ENCODE data around the gene TNFSF10.

TNFSF10 gene

DNA sequence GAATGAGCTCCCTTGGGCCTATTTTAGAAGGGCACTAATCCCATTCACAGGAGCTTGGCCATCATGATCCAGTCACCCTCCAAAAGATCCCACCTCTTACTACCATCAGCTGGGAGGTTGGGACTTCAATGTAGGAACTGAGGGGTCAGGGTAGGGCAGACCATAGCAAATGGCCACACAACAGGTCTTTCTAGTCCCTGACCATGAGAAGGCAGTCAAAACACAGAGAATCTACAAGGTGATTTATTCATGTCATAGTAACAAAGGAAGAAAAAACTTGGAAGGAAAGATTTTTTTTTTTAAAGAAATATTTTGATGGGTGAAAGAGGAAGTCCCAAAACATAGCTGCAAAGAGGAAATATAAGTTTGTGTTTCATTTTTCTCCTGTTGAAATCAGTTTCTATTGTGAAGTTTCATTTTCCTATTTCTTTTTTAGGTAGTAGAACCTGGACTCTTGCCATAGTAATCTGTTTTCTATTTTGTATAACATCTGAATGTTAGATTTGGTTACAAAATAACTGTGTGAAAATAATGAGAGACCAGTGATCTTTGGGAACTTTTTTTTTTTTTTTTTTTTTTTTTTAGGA is 23.5 kb upstream of the TNFSF10 start:
- 0 out of 2 replicates have a peak overlapping the region, but pooled peaks have one; percentile 1 for H3K4me2 ChIP-seq (ENCODE audit: insufficient read depth, low read length)
- no peak overlapping the region for H3K4me3 ChIP-seq (ENCODE audit: low read depth in 1 of 2, low read length in 2 of 2)
- no peak for TF ChIP-seq EZH2 (IDR thresholded peaks at IDR 0.05; ENCODE audit: borderline replicate concordance, low read depth, low read length, severe bottlenecking)
- TF ChIP-seq, protein P1, sequence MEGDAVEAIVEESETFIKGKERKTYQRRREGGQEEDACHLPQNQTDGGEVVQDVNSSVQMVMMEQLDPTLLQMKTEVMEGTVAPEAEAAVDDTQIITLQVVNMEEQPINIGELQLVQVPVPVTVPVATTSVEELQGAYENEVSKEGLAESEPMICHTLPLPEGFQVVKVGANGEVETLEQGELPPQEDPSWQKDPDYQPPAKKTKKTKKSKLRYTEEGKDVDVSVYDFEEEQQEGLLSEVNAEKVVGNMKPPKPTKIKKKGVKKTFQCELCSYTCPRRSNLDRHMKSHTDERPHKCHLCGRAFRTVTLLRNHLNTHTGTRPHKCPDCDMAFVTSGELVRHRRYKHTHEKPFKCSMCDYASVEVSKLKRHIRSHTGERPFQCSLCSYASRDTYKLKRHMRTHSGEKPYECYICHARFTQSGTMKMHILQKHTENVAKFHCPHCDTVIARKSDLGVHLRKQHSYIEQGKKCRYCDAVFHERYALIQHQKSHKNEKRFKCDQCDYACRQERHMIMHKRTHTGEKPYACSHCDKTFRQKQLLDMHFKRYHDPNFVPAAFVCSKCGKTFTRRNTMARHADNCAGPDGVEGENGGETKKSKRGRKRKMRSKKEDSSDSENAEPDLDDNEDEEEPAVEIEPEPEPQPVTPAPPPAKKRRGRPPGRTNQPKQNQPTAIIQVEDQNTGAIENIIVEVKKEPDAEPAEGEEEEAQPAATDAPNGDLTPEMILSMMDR (IDR thresholded peaks at IDR 0.05; ENCODE audit: borderline replicate concordance, extremely low read depth, low read length, poor library complexity, severe bottlenecking) = no peak
- H3K27me3 ChIP-seq (ENCODE audit: insufficient read depth, low read length, poor library complexity) = no peaks in the 10 kb centered on the region
- no peaks in the 10 kb centered on the region for H3K36me3 ChIP-seq (ENCODE audit: insufficient read depth, low read length)
- ATAC-seq (ENCODE audit: insufficient read depth, low read depth) = no peak
- no peak for DNase-seq
- H3K79me2 ChIP-seq (ENCODE audit: insufficient read depth, low read length) = no peaks in the 10 kb centered on the region
- peak overlapping the region; percentile 54 for H2AFZ ChIP-seq (ENCODE audit: low read depth, low read length)
- H4K20me1 ChIP-seq (ENCODE audit: insufficient read depth, low read length) = no peaks in the 10 kb centered on the region
- H3K9me3 ChIP-seq (ENCODE audit: insufficient read depth, low read length, severe bottlenecking) = no peaks in the 10 kb centered on the region
- H3K27ac ChIP-seq (ENCODE audit: low read length) = peak overlapping the region; percentile 70
- H3K9ac ChIP-seq (ENCODE audit: low read depth, low read length) = peak overlapping the region; percentile 11
- peaks cover 51% of the 10 kb centered on the region for H3K4me1 ChIP-seq (ENCODE audit: insufficient read depth, low read length)

GRCh38 chr3:172546105-172546504 is 22.9 kb upstream of the TNFSF10 start:
- Histone ChIP-seq H3K79me2 (ENCODE audit: insufficient read depth, low read length) (no peaks in the 10 kb centered on the region), H3K36me3 (ENCODE audit: insufficient read depth, low read length) (no peaks in the 10 kb centered on the region), H3K4me3 (ENCODE audit: low read depth in 1 of 2, low read length in 2 of 2) (no peak overlapping the region), H3K9me3 (ENCODE audit: insufficient read depth, low read length, severe bottlenecking) (no peaks in the 10 kb centered on the region), H3K4me2 (ENCODE audit: insufficient read depth, low read length) (no peak overlapping the region), H3K4me1 (ENCODE audit: insufficient read depth, low read length) (peaks cover 46% of the 10 kb centered on the region), H3K27ac (ENCODE audit: low read length) (peak overlapping the region; percentile 70), H3K27me3 (ENCODE audit: insufficient read depth, low read length, poor library complexity) (no peaks in the 10 kb centered on the region), H4K20me1 (ENCODE audit: insufficient read depth, low read length) (no peaks in the 10 kb centered on the region), H2AFZ (ENCODE audit: low read depth, low read length) (peak overlapping the region; percentile 54), H3K9ac (ENCODE audit: low read depth, low read length) (peak overlapping the region; percentile 11; the same call in 1 of the 2 replicates)
- DNase-seq (no peak), ATAC-seq (ENCODE audit: insufficient read depth, low read depth) (no peak)
- TF ChIP-seq EZH2 (IDR thresholded peaks at IDR 0.05; ENCODE audit: borderline replicate concordance, low read depth, low read length, severe bottlenecking) = no peak
- TF ChIP-seq, protein P1 (IDR thresholded peaks at IDR 0.05; ENCODE audit: borderline replicate concordance, extremely low read depth, low read length, poor library complexity, severe bottlenecking) = no peak

DNA sequence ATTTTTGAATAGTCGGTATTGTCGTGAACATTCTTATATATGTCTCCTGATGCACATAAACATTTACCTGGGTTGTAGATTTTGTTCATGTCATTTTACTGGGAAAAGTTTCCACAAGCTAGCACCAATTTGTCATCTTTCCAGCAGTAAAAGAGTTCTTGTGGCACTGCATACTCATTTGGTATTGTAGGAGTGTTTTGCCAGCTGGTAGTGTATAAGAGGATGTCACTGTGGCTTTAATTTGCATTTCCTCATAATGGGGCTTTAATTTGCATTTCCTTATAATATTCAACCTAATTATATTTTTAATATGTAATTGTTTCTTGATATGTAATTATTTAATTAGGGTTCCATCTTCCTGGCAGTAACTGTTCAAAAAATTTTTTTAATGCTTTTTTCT is 21.2 kb upstream of the TNFSF10 start:
- no peak overlapping the region for H3K4me3 ChIP-seq (ENCODE audit: low read depth in 1 of 2, low read length in 2 of 2)
- DNase-seq (no peak), ATAC-seq (ENCODE audit: insufficient read depth, low read depth) (peak; percentile 45; the same call in 1 of the 3 replicates)

More for the DNA sequence above, 21.2 kb upstream of the TNFSF10 start:
- no peaks in the 10 kb centered on the region for H3K36me3 ChIP-seq (ENCODE audit: insufficient read depth, low read length)
- H4K20me1 ChIP-seq (ENCODE audit: insufficient read depth, low read length) = no peaks in the 10 kb centered on the region
- H3K79me2 ChIP-seq (ENCODE audit: insufficient read depth, low read length) = no peaks in the 10 kb centered on the region
- no peak overlapping the region for H3K4me2 ChIP-seq (ENCODE audit: insufficient read depth, low read length)
- no peaks in the 10 kb centered on the region for H3K9me3 ChIP-seq (ENCODE audit: insufficient read depth, low read length, severe bottlenecking)
- no peak for TF ChIP-seq EZH2 (IDR thresholded peaks at IDR 0.05; ENCODE audit: borderline replicate concordance, low read depth, low read length, severe bottlenecking)
- TF ChIP-seq, protein P1 (IDR thresholded peaks at IDR 0.05; ENCODE audit: borderline replicate concordance, extremely low read depth, low read length, poor library complexity, severe bottlenecking) = no peak
- H2AFZ ChIP-seq (ENCODE audit: low read depth, low read length) = no peak overlapping the region
- H3K27me3 ChIP-seq (ENCODE audit: insufficient read depth, low read length, poor library complexity) = no peaks in the 10 kb centered on the region
- no peak overlapping the region for H3K27ac ChIP-seq (ENCODE audit: low read length)
- no peak overlapping the region for H3K9ac ChIP-seq (ENCODE audit: low read depth, low read length)
- H3K4me1 ChIP-seq (ENCODE audit: insufficient read depth, low read length) = peaks cover 30% of the 10 kb centered on the region

Measured in DND-41 (cell line).